Measurements from ENCODE around the gene CARD18.

- TF ChIP-seq CTCF (IDR thresholded peaks at IDR 0.05) (no peak), POLR2A (IDR thresholded peaks at IDR 0.05) (no peak), POLR2AphosphoS5 (IDR thresholded peaks at IDR 0.05) (no peak)
These were observed 9.9 kb upstream of the CARD18 start for GRCh38 chr11:105149477-105149876.
